ENCODE data around the gene DLX4.
A peak's percentile ranks its signal among the peaks of the same experiment; 100 is the strongest.

The DLX4 gene, protein sequence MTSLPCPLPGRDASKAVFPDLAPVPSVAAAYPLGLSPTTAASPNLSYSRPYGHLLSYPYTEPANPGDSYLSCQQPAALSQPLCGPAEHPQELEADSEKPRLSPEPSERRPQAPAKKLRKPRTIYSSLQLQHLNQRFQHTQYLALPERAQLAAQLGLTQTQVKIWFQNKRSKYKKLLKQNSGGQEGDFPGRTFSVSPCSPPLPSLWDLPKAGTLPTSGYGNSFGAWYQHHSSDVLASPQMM

DNA sequence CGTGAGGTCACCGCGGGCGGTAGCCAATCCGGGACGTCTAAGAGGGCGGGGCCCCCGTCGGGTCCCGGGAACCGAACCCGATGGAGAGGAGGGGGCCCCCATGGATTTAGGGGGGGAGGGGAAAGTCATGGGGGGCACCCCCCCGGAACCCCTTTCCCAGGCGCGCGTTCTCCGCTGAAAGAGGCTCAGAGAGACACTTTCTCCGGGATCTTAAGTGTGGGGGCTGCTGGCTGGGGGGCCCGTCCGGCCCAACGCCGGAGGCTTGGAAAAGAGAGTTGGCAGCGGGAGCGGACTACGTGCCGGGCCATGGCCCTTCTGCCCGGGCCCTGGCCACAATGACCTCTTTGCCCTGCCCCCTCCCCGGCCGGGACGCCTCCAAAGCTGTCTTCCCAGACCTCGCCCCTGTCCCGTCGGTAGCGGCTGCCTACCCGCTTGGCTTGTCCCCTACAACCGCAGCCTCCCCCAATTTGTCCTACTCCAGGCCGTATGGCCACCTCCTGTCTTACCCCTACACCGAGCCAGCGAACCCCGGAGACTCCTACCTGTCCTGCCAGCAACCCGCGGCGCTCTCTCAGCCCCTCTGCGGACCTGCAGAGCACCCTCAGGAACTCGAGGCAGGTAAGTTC is at the start of gene DLX4:
TSS of gene DLX4 (plus strand) at position 57 of the 626 bp plus-strand sequence. CDS start at position 336, 279 bp downstream.
- FAIRE-seq (no peak), DNase-seq (ENCODE audit: insufficient read length, low spot score) (peak; percentile 99)
- TF ChIP-seq, protein P1, sequence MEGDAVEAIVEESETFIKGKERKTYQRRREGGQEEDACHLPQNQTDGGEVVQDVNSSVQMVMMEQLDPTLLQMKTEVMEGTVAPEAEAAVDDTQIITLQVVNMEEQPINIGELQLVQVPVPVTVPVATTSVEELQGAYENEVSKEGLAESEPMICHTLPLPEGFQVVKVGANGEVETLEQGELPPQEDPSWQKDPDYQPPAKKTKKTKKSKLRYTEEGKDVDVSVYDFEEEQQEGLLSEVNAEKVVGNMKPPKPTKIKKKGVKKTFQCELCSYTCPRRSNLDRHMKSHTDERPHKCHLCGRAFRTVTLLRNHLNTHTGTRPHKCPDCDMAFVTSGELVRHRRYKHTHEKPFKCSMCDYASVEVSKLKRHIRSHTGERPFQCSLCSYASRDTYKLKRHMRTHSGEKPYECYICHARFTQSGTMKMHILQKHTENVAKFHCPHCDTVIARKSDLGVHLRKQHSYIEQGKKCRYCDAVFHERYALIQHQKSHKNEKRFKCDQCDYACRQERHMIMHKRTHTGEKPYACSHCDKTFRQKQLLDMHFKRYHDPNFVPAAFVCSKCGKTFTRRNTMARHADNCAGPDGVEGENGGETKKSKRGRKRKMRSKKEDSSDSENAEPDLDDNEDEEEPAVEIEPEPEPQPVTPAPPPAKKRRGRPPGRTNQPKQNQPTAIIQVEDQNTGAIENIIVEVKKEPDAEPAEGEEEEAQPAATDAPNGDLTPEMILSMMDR (IDR thresholded peaks at IDR 0.05; ENCODE audit: insufficient read depth, missing control alignments), result no peak

GRCh38 chr17:49920030-49920769 is 48.8 kb upstream of the DLX4 start:
- no peak for DNase-seq (ENCODE audit: insufficient read length, low spot score)
- TF ChIP-seq, protein P1 (IDR thresholded peaks at IDR 0.05; ENCODE audit: insufficient read depth, missing control alignments), result no peak
- no peak for FAIRE-seq

GRCh38 chr17:49922095-49922494 is 46.9 kb upstream of the DLX4 start:
- DNase-seq (ENCODE audit: insufficient read length, low spot score) (no peak), FAIRE-seq (no peak)
- TF ChIP-seq, protein P1 (IDR thresholded peaks at IDR 0.05; ENCODE audit: insufficient read depth, missing control alignments), result no peak

DNA sequence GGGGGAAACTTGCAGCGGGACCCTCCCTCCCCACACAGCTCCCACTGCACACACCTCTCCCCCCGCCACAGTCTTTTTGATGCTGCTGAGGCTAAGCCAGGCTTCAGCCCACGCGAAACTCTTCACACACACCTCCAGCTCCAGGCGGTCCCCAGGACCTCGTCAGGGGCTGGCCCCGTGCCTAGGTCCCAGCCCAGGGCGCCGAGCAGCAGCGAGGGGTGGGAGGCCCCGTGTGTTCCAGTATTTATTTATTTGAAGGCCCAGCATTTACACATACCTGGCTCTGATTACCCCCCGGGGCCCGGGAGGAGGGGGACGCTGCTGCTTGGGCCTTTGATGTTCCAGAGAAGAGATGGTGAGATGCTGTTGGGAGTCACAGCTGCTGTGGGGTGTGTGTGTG is 44.9 kb upstream of the DLX4 start:
- DNase-seq (ENCODE audit: insufficient read length, low spot score), result no peak
- no peak for FAIRE-seq

DNA sequence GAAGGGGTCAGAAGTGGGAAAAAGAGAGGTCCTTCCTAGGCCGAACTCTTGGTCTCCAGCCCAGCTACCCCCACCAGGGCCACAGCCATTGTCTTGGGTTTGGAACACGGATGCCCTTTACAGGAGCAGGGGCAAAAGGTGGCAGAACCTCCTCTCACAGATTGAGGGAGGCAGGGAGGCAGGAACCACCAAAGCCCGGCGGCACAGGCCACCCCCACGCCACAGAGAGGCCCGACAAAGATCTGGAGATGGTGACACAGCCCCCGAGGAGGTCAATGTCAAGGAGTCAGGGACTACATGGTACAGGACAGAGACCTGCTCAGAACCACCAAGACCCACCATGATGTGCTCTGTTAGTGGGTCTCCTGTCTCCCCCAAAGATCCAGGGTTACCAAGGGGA is 44.4 kb upstream of the DLX4 start:
- DNase-seq (ENCODE audit: insufficient read length, low spot score), result no peak
- TF ChIP-seq, protein P1 (IDR thresholded peaks at IDR 0.05; ENCODE audit: insufficient read depth, missing control alignments), result no peak
- FAIRE-seq, result no peak

More for the DNA sequence above, 44.9 kb upstream of the DLX4 start:
- TF ChIP-seq, protein P1 (IDR thresholded peaks at IDR 0.05; ENCODE audit: insufficient read depth, missing control alignments), result no peak

GRCh38 chr17:49925921-49926320 is 43.1 kb upstream of the DLX4 start:
- DNase-seq (ENCODE audit: insufficient read length, low spot score) (no peak), FAIRE-seq (no peak)
- TF ChIP-seq, protein P1 (IDR thresholded peaks at IDR 0.05; ENCODE audit: insufficient read depth, missing control alignments), result no peak
